ENCODE measurements around the gene MEGF11. TPM values are rescaled to one million over a fixed set of nuclear protein-coding genes. Genes with fewer than 3 reads are reported as not detected.

Gene MEGF11
- total and polyA plus RNA-seq, 8 donors, result 2.6 to 17.4 (median 9.9) TPM; not detected in 1

- H3K9me3 ChIP-seq, result no peaks in the 10 kb centered on the region
Observed at GRCh38 chr15:66222273-66223198, 31.0 kb downstream of the MEGF11 start.

GRCh38 chr15:66221126-66221525, 32.4 kb downstream of the MEGF11 start:
- TF ChIP-seq CTCF (IDR thresholded peaks at IDR 0.05), result no peak
- intact Hi-C loops (cut with DNase I), result no loop called here
- peak in 1 of 4 donors; percentile 15 for DNase-seq
- Histone ChIP-seq H3K27ac (no peak overlapping the region), H3K27me3 (no peaks in the 10 kb centered on the region), H3K4me3 (no peak overlapping the region), H3K9me3 (no peaks in the 10 kb centered on the region), H3K36me3 (no peaks in the 10 kb centered on the region), H3K4me1 (no peaks in the 10 kb centered on the region)
- peak; percentile 32 for ATAC-seq

More at GRCh38 chr15:66222273-66223198, 31.0 kb downstream of the MEGF11 start:
- no peak overlapping the region for H3K27ac ChIP-seq
- H3K4me3 ChIP-seq, result no peak overlapping the region
- no peaks in the 10 kb centered on the region for H3K4me1 ChIP-seq
- DNase-seq (no peak), ATAC-seq (no peak)
- TF ChIP-seq CTCF (IDR thresholded peaks at IDR 0.05), result no peak
- intact Hi-C loops (cut with DNase I), result no loop called here
- H3K27me3 ChIP-seq, result no peaks in the 10 kb centered on the region
- H3K36me3 ChIP-seq, result no peaks in the 10 kb centered on the region

GRCh38 chr15:66220601-66221000, 32.9 kb downstream of the MEGF11 start:
- Histone ChIP-seq H3K27me3 (no peaks in the 10 kb centered on the region), H3K27ac (no peak overlapping the region), H3K36me3 (no peaks in the 10 kb centered on the region), H3K9me3 (no peaks in the 10 kb centered on the region), H3K4me3 (no peak overlapping the region), H3K4me1 (no peaks in the 10 kb centered on the region)
- DNase-seq, result no peak
- intact Hi-C loops (cut with DNase I), result no loop called here
- no peak for TF ChIP-seq CTCF (IDR thresholded peaks at IDR 0.05)
- no peak for ATAC-seq

- DNase-seq (no peak), ATAC-seq (no peak)
- H3K4me1 ChIP-seq, result no peaks in the 10 kb centered on the region
- no peaks in the 10 kb centered on the region for H3K9me3 ChIP-seq
- H3K4me3 ChIP-seq, result no peak overlapping the region
- no peaks in the 10 kb centered on the region for H3K27me3 ChIP-seq
- H3K27ac ChIP-seq, result no peak overlapping the region
- TF ChIP-seq CTCF (IDR thresholded peaks at IDR 0.05), result no peak
- intact Hi-C loops (cut with DNase I), result no loop called here
- H3K36me3 ChIP-seq, result no peaks in the 10 kb centered on the region
Observed at GRCh38 chr15:66219339-66219738, 34.2 kb downstream of the MEGF11 start.

- DNase-seq, result no peak
- Histone ChIP-seq H3K9me3 (no peaks in the 10 kb centered on the region), H3K36me3 (no peaks in the 10 kb centered on the region), H3K4me3 (no peak overlapping the region), H3K4me1 (no peaks in the 10 kb centered on the region), H3K27ac (no peak overlapping the region), H3K27me3 (no peaks in the 10 kb centered on the region)
- no peak for TF ChIP-seq CTCF (IDR thresholded peaks at IDR 0.05)
- intact Hi-C loops (cut with DNase I), result no loop called here
- ATAC-seq, result no peak
Observed at GRCh38 chr15:66216806-66217205, 36.7 kb downstream of the MEGF11 start.

Measured in left lung (tissue), 10 donors.